HCT116 (cell line): ENCODE measurements around the gene CBL. TPM values are rescaled to one million over a fixed set of nuclear protein-coding genes. Genes with fewer than 3 reads are reported as not detected.

ENCODE experiments used
- ATAC-seq: fragments of 200-7000 bp; cut with Tn5 transposase; 2 replicates; pipeline ENCODE4 v1.9.1; 2020; ENCODE audit warnings: mild to moderate bottlenecking, moderate library complexity
- BruUV-seq: library from RNA; stranded (reverse); fragments of 400-500 nt; replicated peaks from 2 replicates; lab custom pipeline; 2021; lab: Mats Ljungman, UMichigan
- CTCF ChIA-PET: fragments of 300-600 bp; sonication (Branson Sonifier 250); formaldehyde crosslinking; loops from one replicate; lab custom pipeline; 2021; ENCODE audit warnings: antibody characterized with exemption; lab: Charles Lee
- POLR2A ChIA-PET: fragments of 300-600, 350-600 bp; sonication (Branson Sonifier 250); formaldehyde crosslinking; loops from one replicate; lab custom pipeline; 2021; ENCODE audit warnings: antibody characterized with exemption; lab: Charles Lee
- RAD21 ChIA-PET, 2 experiments: fragments of 300-600 bp; sonication (Branson Sonifier 250); formaldehyde crosslinking; loops; one replicate each; lab custom pipeline; 2023; ENCODE audit warnings: low total read pairs in 2 of 2; ENCODE audit not compliant: uncharacterized antibody in 2 of 2, unreplicated experiment in 2 of 2, low non-redundant PET in 1 of 2; lab: Charles Lee
- DNase-seq: peaks from one replicate; pipeline ENCODE4 v3.0.0-alpha.2; 2010; ENCODE audit warnings: low read depth, low spot score
- H2AFZ ChIP-seq: fragments of 200-600 bp; shearing (Covaris generic), sonication (generic); 2 replicates; pipeline ENCODE4 v1.6.1; 2017; ENCODE audit warnings: low read depth, mixed run types, mixed read lengths, antibody characterized with exemption, low read length; ENCODE audit not compliant: poor library complexity, severe bottlenecking
- H3K27ac ChIP-seq: 2 replicates; pipeline ENCODE4 v1.5.1; 2012; ENCODE audit warnings: low read depth, low read length
- H3K27me3 ChIP-seq: fragments of 200-600 bp; sonication (generic); 2 replicates; pipeline ENCODE4 v1.6.1; 2016; ENCODE audit warnings: mixed run types, low read length, mixed read lengths; ENCODE audit not compliant: insufficient read depth
- H3K36me3 ChIP-seq, 2 experiments: fragments of 200-500 bp in 1 of 2; fragments of 200-600 bp in 1 of 2; sonication (Bioruptor generic) in 1 of 2; sonication (generic) in 1 of 2; 2 replicates each; pipeline versions ENCODE4 v1.5.1 to v1.6.1; 2014 to 2016; ENCODE audit warnings: low read length in 2 of 2, inconsistent platforms in 1 of 2, mixed read lengths in 1 of 2, mixed run types in 1 of 2; ENCODE audit not compliant: insufficient read depth in 2 of 2, control insufficient read depth in 1 of 2
- H3K4me1 ChIP-seq, 2 experiments: fragments of 200-600 bp in 1 of 2; sonication (generic) in 1 of 2; 2 replicates each; pipeline versions ENCODE4 v1.5.1 to v1.6.1; 2012 to 2017; ENCODE audit warnings: low read length in 2 of 2, inconsistent platforms in 1 of 2, mild to moderate bottlenecking in 1 of 2, mixed read lengths in 1 of 2, mixed run types in 1 of 2, moderate library complexity in 1 of 2; ENCODE audit not compliant: insufficient read depth in 2 of 2, control insufficient read depth in 1 of 2
- H3K4me2 ChIP-seq: fragments of 200-600 bp; sonication (generic); 2 replicates; pipeline ENCODE4 v1.6.1; 2017; ENCODE audit warnings: mixed run types, low read length, mixed read lengths
- H3K4me3 ChIP-seq, 2 experiments: fragments of 200-600 bp in 1 of 2; sonication (generic) in 1 of 2; replicated peaks in 1 of 2; 2 replicates each; pipeline ENCODE4 v1.5.1; 2011 to 2016; ENCODE audit warnings: low read length in 2 of 2, control low read depth in 1 of 2, low read depth in 1 of 2, mild to moderate bottlenecking in 1 of 2, mixed read lengths in 1 of 2, mixed run types in 1 of 2
- H3K79me2 ChIP-seq: fragments of 200-600 bp; sonication (generic); 2 replicates; pipeline ENCODE4 v1.6.1; 2017; ENCODE audit warnings: mild to moderate bottlenecking, mixed run types, low read length, moderate library complexity, mixed read lengths; ENCODE audit not compliant: insufficient read depth
- H3K9ac ChIP-seq: fragments of 200-600 bp; sonication (generic); 2 replicates; pipeline ENCODE4 v1.6.1; 2016; ENCODE audit warnings: low read length, mixed read lengths
- H3K9me2 ChIP-seq: fragments of 200-600 bp; sonication (generic), shearing (Covaris generic); 2 replicates; pipeline ENCODE4 v1.6.1; 2017; ENCODE audit warnings: mixed run types, mild to moderate bottlenecking, moderate library complexity; ENCODE audit not compliant: insufficient read depth
- H3K9me3 ChIP-seq, 2 experiments: fragments of 200-500 bp in 1 of 2; fragments of 200-600 bp in 1 of 2; sonication (Bioruptor generic) in 1 of 2; sonication (generic) in 1 of 2; 2 replicates each; pipeline ENCODE4 v1.6.1; 2014 to 2017; ENCODE audit warnings: low read length in 2 of 2, mixed read lengths in 2 of 2, inconsistent platforms in 1 of 2, low read depth in 1 of 2, mild to moderate bottlenecking in 1 of 2, mixed run types in 1 of 2, moderate library complexity in 1 of 2; ENCODE audit not compliant: control insufficient read depth in 1 of 2, insufficient read depth in 1 of 2
- H4K20me1 ChIP-seq: fragments of 200-600 bp; sonication (generic), shearing (Covaris generic); 2 replicates; pipeline ENCODE4 v1.6.1; 2017; ENCODE audit warnings: mixed run types, mild to moderate bottlenecking, moderate library complexity; ENCODE audit not compliant: insufficient read depth
- CBX3 ChIP-seq: IDR thresholded peaks from 2 replicates; pipeline ENCODE4 v1.6.1; 2012; ENCODE audit warnings: low read depth
- CEBPB ChIP-seq: IDR thresholded peaks from 2 replicates; pipeline ENCODE4 v1.6.1; 2012; ENCODE audit warnings: low read depth
- CTCF ChIP-seq, 3 experiments: fragments of 200-600 bp in 1 of 3; sonication (generic) in 1 of 3; IDR thresholded peaks in 2 of 3; conservative IDR thresholded peaks in 1 of 3; 2 replicates each; pipeline ENCODE4 v1.5.1; 2012 to 2017; ENCODE audit warnings: low read depth in 2 of 3, low read length in 2 of 3, antibody characterized with exemption in 1 of 3, borderline replicate concordance in 1 of 3, control low read depth in 1 of 3, mild to moderate bottlenecking in 1 of 3, mixed read lengths in 1 of 3, mixed run types in 1 of 3, moderate library complexity in 1 of 3; ENCODE audit not compliant: insufficient read depth in 1 of 3
- EGR1 ChIP-seq: IDR thresholded peaks from 2 replicates; pipeline ENCODE4 v1.6.1; 2012; ENCODE audit warnings: low read depth
- EZH2phosphoT487 ChIP-seq: fragments of 200-600 bp; IDR thresholded peaks from 2 replicates; pipeline ENCODE4 v1.6.1; 2018; ENCODE audit warnings: antibody characterized with exemption, borderline replicate concordance
- FOSL1 ChIP-seq: IDR thresholded peaks from 2 replicates; pipeline ENCODE4 v1.6.1; 2012; ENCODE audit warnings: low read depth
- JUND ChIP-seq: IDR thresholded peaks from 2 replicates; pipeline ENCODE4 v1.6.1; 2012
- MAX ChIP-seq: IDR thresholded peaks from 2 replicates; pipeline ENCODE4 v1.6.1; 2012
- POLR2A ChIP-seq: IDR thresholded peaks from 2 replicates; pipeline ENCODE4 v1.7.0; 2011; ENCODE audit warnings: borderline replicate concordance; ENCODE audit not compliant: insufficient read depth, insufficient read length; ENCODE audit errors: extremely low read depth
- REST ChIP-seq: IDR thresholded peaks from 2 replicates; pipeline ENCODE4 v1.6.1; 2012; ENCODE audit warnings: low read depth
- SIN3A ChIP-seq: IDR thresholded peaks from 2 replicates; pipeline ENCODE4 v1.6.1; 2012; ENCODE audit warnings: low read depth
- SP1 ChIP-seq: IDR thresholded peaks from 2 replicates; pipeline ENCODE4 v1.6.1; 2012; ENCODE audit warnings: low read depth
- YY1 ChIP-seq: IDR thresholded peaks from 2 replicates; pipeline ENCODE4 v1.6.1; 2011; ENCODE audit warnings: low read length, low read depth, moderate library complexity, mild to moderate bottlenecking; ENCODE audit not compliant: insufficient replicate concordance; ENCODE audit errors: extremely low read depth
- ZBTB33 ChIP-seq: IDR thresholded peaks from 2 replicates; pipeline ENCODE4 v1.6.1; 2011; ENCODE audit warnings: mild to moderate bottlenecking, low read length, moderate library complexity; ENCODE audit not compliant: insufficient replicate concordance; ENCODE audit errors: extremely low read depth
- ZNF274 ChIP-seq: fragments of 200-500 bp; sonication (Bioruptor generic); IDR thresholded peaks from 2 replicates; pipeline ENCODE4 v1.6.1; 2014; ENCODE audit warnings: mild to moderate bottlenecking, low read depth, low read length, inconsistent platforms
- intact Hi-C: fragments of 100-400 bp; cut with micrococcal nuclease; formaldehyde crosslinking; loops from 2 replicates; pipeline ENCODE4 v1.10.0; 2022
- total RNA-seq: library from RNA; stranded (reverse); gene quantifications from one replicate; pipeline ENCODE4 v1.2.1, GENCODE V29; 2021; ENCODE audit not compliant: unreplicated experiment

The CBL gene
- total RNA-seq, 1 experiment from 2014 or later, result 31.1 TPM

GRCh38 chr11:119262668-119263351, 56.7 kb downstream of the CBL start (continued):
- TF ChIP-seq CTCF (IDR thresholded peaks at IDR 0.05 in 2 of 3, conservative IDR thresholded peaks at IDR 0.05 in 1 of 3; ENCODE audit: borderline replicate concordance in 1 of 3, insufficient read depth in 1 of 3, low read depth in 2 of 3, low read length in 2 of 3) (no peak), EGR1 (no peak), JUND (no peak), ZNF274 (no peak), SP1 (no peak)

- DNase-seq, result no peak
- ATAC-seq, result no peak
- ChIA-PET RAD21 (no interaction called here), POLR2A (no interaction called here), CTCF (no interaction called here)
- Histone ChIP-seq H3K4me3 (no peak overlapping the region), H3K9me3 (no peaks in the 10 kb centered on the region), H3K4me2 (no peak overlapping the region), H3K4me1 (no peaks in the 10 kb centered on the region), H3K36me3 (no peaks in the 10 kb centered on the region), H2AFZ (no peak overlapping the region), H3K9me2 (no peaks in the 10 kb centered on the region), H3K9ac (no peak overlapping the region), H3K27me3 (no peaks in the 10 kb centered on the region), H3K27ac (no peak overlapping the region), H4K20me1 (peaks cover 9% of the 10 kb centered on the region; the same call in 1 of the 2 replicates), H3K79me2 (peaks cover 61% of the 10 kb centered on the region)
- intact Hi-C loops, result no loop called here
- BruUV-seq, result no TSS peak
- TF ChIP-seq CBX3 (no peak), REST (no peak), SIN3A (no peak), MAX (no peak), EZH2phosphoT487 (no peak), ZBTB33 (no peak), CEBPB (no peak), FOSL1 (no peak), YY1 (no peak), POLR2A (no peak)
Observed at GRCh38 chr11:119263352-119263940, 57.3 kb downstream of the CBL start.
